Superior temporal gyrus (tissue), 1 donor: ENCODE measurements around the gene UQCRC1.

Experiments used
- DNase-seq: peaks from one replicate; pipeline ENCODE4 v3.0.0-alpha.2; 2016; ENCODE audit errors: extremely low spot score

UQCRC1 gene

GRCh38 chr3:48572517-48572916 is 36.9 kb downstream of the UQCRC1 start:
- no peak for DNase-seq

- no peak for DNase-seq
Measured at GRCh38 chr3:48571938-48572337, 37.5 kb downstream of the UQCRC1 start.

- no peak for DNase-seq
Measured at GRCh38 chr3:48569808-48570450, 39.5 kb downstream of the UQCRC1 start.

- DNase-seq, result no peak
Measured at GRCh38 chr3:48569400-48569799, 40.0 kb downstream of the UQCRC1 start.

GRCh38 chr3:48568476-48568875 is 41.0 kb downstream of the UQCRC1 start:
- no peak for DNase-seq

- DNase-seq, result no peak
Measured at GRCh38 chr3:48567500-48567899, 41.9 kb downstream of the UQCRC1 start.

GRCh38 chr3:48567090-48567489 is 42.4 kb downstream of the UQCRC1 start:
- DNase-seq, result no peak

- no peak for DNase-seq
Measured at GRCh38 chr3:48566401-48566760, 43.1 kb downstream of the UQCRC1 start.

- DNase-seq, result no peak
Measured at GRCh38 chr3:48565591-48566400, 43.6 kb downstream of the UQCRC1 start.

- DNase-seq, result no peak
Measured at GRCh38 chr3:48565186-48565585, 44.3 kb downstream of the UQCRC1 start.

- no peak for DNase-seq
Measured at GRCh38 chr3:48564667-48565066, 44.8 kb downstream of the UQCRC1 start.

- peak; percentile 61 for DNase-seq
Measured at GRCh38 chr3:48564022-48564421, 45.4 kb downstream of the UQCRC1 start.

- no peak for DNase-seq
Measured at GRCh38 chr3:48563382-48563918, 46.0 kb downstream of the UQCRC1 start, which contains the start of gene UCN2. Gene UCN2, minus strand, starts transcription at chr3:48563781. Its CDS starts 657 bp downstream, at chr3:48563124.

GRCh38 chr3:48562367-48563095 is 46.9 kb downstream of the UQCRC1 start:
- DNase-seq, result no peak

GRCh38 chr3:48561045-48561736 is 48.3 kb downstream of the UQCRC1 start:
- no peak for DNase-seq

- DNase-seq, result no peak
Measured at GRCh38 chr3:48560648-48561018, 48.8 kb downstream of the UQCRC1 start.

- no peak for DNase-seq
Measured at GRCh38 chr3:48558493-48559134, 50.8 kb downstream of the UQCRC1 start.

GRCh38 chr3:48556796-48557626 is 52.4 kb downstream of the UQCRC1 start, which contains the start of gene PFKFB4:
Gene PFKFB4, minus strand, starts transcription at chr3:48556803. Its CDS starts 26 bp downstream, at chr3:48556777.
- peak; percentile 99 for DNase-seq

- no peak for DNase-seq
Measured at GRCh38 chr3:48555949-48556795, 53.3 kb downstream of the UQCRC1 start.
